GM18907 (cell line): ENCODE measurements around the gene CTNNBL1.

ENCODE experiments used
- ATAC-seq: cut with Tn5 transposase; IDR thresholded peaks from one replicate; pipeline ENCODE4 v1.9.1; 2021; ENCODE audit warnings: mild to moderate bottlenecking, moderate library complexity; ENCODE audit not compliant: unreplicated experiment

The CTNNBL1 gene

DNA sequence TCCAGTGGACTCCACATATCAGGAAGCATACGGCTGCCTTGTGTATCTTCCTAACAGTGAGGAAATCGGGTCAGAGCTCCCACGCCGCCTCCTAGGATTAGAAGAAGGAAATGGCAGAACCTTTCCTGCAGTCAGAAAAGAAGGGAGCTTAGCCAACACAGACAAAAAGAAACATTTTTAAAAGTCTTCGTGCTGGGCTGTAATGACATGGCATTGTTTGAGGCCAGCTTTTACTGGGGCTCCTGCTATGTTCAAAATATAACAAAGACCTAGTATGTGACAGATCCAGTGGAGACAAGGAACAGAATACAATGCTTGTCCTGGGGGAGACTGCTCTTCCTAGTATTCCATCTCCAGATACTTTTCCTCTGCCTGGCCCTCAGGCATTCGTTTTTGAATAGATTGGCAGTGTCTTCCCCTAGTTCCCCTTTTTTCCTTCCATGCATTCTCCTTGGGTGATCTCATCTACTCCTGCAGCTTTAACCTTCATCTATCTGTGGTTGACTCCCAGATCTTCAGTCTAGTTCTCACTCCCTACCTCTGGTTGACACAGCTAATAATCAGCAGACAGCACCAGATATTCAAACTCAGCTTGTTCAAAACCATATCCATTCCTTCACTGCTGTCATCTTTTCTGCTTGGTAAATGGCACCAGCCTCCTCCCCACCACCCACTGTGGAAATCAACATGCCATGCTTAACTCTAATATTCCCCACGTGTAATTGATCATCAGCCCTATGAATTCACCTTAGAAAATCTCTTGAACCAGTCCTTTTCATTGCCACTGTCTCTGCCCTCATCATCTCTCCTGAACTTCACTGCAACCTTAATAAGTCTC lies 114.6 kb downstream of the CTNNBL1 start:
- ATAC-seq, result no peak

DNA sequence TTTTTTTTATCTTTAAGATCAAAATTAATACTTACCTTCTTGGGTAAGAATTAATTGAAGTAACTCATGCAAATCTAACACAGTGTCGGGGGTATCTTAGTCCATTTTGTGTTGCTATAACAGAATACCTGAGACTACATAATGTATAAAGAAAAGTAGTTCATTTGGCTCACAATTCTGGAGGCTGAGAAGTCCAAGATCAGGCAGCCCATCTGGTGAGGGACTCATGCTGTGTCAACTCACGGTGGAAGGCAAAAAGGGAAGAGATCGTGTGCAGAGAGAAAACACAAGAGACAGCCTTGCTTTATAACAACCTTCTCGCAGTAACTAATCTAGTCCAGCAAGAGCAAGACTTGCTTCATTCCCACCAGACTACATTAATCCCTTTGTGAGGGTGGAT lies 116.2 kb downstream of the CTNNBL1 start:
- ATAC-seq, result no peak

DNA sequence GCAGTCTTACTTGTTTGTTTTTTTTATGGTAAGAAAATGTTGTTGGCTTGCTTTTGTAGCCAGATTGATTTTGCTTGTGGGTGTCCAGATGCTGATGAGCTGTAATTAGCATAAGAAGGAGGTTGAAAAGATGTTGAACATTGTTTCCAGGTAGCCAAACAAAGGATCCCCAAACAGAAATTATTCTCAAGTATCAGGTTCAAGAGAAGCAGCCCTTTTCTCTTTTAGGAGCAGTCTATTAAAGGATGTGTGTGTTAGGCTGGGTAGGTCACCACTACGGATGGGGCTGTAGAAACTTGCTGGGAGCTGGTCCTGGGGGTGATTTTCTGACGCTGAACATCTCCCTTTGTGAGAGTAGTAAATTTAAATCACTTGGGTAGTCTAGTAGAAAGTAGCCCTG lies 122.2 kb downstream of the CTNNBL1 start:
- ATAC-seq, result no peak

DNA sequence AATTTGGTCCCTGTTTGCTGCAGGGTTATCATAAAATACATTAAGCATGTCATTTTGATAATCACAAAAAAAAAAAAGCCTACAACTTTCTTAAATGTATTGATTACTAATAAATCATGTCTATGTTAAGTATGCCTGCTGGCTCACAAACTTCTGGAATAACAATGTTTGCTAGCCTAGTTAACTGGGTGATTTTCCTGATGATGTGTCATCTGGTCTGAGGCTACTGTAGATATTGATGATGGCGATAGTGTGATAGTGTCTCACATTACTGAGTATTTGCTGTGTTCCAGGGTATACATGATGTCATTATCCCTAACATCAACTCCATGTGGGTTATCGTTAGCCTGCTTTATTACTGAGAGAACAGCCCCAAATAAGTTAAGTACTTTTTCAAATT lies 122.9 kb downstream of the CTNNBL1 start:
- no peak for ATAC-seq

DNA sequence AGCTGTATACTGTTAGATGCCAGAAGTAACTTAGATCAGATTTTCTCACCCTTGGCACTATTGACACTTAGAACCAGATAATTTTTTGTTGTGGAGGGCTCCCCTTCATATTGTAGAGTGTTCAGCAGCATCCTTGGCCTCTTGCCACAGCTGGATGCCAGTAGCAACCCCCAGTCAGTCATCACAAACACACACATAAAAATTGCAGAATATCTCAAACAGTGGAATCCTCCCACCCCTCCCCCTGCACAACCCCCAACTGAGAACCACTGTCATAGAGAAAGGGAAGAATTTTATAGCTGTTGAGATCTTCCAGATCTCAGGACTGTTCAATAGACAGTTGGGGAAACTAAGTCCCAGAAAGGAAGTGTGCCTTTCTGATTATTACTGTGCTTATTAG lies 127.9 kb downstream of the CTNNBL1 start:
- ATAC-seq, result no peak

DNA sequence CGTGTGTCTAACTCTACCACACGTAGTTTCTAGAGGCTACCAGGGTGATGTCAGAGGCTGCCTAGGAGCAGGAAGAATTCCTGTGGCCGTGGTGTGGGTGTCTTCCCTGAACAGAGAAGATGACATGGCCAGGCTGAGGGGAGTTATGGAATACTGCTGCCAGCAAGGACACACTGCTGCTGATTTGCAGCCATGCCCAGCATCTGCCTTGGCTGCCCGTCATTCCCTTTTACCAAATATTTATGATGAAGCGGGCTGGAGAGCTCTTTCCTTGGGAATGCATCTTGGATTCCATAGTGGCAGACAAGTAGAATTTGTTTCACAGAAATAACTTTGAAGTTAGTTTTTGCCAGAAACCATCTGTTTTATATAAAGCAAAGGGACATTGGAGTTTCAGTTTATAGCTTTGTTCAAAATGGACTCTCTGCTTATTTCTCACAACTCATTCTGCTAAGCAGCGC lies 128.3 kb downstream of the CTNNBL1 start:
- no peak for ATAC-seq

DNA sequence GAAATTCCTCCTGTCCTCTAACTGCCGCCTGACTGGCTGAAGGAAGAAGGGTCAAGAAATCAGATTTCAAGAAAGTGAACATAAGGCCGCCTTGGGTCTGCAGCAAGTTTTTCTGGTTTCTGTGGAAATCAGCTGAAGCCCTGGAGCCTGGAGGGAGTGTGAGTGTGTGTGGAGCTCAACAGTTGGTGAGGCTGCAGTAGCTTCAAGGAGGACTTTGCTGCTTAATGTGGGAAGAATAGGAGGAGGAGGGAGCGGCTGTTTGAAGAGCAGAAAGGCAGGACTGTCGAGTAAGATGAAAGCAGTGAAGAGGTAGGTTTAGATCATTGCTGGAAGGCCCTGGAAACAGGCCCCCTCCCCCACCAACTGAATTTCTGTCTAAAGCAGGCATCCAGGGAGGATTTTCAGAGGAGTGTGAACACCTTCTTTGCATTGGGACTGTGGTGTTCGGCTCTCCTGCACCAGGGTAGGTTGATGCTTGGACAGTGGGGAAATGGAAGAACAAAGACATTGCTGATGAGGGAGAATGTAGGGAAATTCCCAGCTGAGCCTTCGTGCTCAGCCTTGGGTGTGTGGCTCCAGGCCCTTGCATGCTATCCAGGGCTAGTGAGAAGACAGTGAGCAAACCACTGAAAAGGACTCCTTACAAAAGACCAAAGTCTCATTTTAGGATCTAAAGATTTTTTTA lies 129.6 kb downstream of the CTNNBL1 start:
- no peak for ATAC-seq

DNA sequence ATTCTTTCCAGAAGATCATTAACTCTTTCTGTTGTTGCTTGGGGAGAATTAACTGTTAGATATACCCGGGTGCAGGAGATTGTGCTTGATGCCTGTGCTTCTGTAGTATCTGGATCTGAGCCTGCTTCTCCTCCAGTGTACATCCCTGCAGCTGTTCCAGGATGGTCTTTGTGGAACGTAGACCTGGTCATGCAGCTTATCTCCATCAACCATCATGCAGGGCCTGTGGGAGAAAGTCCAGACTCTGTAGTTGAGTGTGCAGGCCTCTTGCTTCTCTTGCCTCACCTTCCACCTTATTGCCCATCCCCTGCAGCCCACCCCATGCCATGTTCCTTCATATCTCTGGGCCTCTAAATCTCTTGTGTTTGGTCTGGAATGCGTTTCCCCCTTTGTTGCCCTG lies 133.8 kb downstream of the CTNNBL1 start:
- no peak for ATAC-seq

DNA sequence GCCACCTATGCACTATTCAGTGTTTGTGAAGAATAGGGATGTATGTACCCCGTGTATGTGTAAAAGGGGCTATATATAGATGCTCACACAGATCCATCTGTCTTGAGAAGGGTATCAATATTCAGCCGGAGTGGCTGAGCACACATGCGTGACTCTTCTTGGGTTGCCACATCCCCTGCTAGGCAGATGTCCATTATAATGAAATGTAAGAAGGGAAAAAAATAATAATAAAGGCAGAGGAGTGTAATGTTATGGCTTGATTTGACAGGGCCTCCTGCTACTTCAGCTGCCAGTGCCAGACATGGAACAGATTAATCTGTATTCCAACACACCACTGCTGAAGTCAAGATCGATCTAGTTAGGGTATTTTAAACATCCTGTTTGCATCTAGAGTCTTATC lies 134.9 kb downstream of the CTNNBL1 start:
- no peak for ATAC-seq

DNA sequence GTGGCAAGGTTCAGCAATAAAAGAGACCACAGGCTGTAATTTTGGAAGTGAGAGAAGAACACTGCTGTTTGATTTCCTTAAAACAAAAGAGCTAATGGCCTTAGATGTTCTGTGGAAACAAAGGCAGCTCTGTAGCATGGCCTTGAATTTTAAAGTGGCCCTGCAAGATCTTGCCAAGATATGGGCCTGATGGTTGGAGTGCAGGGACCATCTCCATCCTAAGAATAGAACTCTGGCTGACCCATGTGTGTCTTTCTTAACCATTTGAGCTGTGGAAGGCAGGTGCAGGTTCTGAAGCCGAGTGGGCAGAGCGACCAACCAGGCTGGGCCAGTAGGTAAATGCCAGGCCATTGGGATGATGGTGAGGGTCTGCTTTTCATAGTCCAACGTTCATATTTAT lies 135.3 kb downstream of the CTNNBL1 start:
- no peak for ATAC-seq

DNA sequence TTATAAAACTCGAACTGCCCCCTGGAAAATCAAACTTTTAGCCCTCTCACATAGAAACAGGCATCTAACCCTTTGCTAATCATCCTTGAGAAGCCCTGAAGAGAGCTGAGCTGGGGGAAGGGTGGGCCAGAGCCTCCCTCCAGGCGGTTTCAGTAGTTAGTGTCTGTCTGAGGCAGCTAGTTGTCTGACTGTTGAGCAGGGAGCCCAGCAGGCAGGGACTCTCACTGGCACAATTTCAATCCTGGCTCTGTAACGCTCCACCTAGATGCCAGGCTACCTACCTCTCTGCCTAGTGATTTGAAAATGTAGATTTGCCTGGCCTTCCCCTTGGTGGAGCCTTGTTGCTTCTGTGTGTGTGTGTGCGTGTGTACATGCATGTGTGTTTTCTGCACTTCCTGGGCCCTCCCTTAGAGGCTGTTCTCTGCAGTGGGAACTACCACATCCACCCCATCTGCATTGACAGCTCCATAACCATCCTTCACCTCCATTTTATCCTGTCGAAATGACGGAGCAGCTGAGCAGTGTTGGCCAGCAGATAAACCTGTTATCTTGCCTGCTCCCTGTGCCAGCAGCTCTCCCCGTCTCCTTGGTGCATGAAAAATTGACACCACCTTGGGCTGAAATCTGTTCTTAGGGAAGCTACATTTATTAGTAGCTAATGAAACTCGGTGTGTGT lies 139.5 kb downstream of the CTNNBL1 start:
- ATAC-seq, result no peak

DNA sequence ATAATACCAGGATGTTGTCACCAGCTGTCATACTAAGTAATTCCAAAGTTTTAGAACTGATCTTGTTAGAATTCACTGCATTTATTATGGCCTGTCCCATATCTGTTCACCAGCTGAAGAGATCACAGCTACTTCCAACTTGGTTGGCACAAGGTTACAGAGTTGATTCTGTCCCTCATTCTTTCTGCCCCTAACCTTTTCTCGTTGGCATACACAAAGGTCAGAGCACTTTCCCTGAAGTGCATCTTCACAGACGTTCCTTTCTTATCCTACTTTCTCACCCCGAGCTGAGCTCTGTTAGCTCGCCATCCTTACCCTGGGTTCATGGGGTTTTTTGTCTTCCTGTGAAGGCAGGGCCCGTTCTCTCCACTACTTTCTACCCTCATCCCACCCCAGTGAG lies 143.1 kb downstream of the CTNNBL1 start:
- ATAC-seq, result no peak

DNA sequence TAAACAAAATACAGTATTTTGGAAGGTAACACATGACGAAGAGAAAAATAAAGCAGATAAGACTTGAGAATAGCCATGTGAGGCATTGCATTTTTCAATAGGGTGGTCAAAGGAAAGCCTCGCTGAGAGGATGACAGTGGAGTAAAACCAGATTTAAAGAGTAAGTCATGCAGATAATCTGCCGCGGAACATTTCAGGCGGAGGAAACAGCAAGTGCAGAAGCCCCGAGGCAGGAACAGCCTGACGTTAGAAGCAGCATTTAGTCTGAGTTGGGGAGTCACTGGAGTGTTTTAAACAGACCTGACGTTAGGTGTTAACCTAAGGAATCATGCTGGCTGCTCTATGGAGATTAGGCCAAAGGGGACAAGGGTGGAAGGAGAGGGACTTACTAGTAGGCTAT lies 144.1 kb downstream of the CTNNBL1 start:
- ATAC-seq, result no peak

DNA sequence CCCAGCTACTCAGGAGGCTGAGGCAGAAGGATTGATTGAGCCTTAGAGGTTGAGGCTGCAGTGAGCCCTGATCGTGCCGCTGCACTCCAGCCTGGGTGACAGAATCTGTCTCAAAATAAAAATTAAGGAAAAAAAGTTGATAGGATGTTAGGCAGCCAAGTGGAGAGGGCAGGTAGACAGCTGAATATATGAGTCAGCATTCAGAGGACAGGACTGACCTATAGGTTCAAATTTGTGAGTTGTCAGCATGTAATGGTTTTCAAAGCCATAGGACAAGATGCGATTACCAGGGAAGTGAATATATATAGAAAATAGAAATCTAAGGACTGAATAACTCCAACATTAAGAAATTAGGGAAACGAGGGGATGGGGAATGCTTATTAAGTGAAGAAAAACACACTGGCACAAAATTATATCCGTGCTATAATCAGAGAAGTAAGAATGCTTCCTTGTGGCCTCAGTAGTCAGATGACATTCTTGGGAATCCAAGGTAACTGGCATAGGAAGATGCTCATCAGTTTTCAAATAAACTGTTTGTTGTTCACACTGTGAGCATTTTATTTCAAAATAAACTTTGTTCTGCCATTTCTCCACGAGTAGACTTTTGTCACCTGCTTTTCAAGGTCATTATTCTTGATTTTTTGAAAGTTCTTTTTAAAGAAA lies 145.1 kb downstream of the CTNNBL1 start:
- ATAC-seq, result no peak

DNA sequence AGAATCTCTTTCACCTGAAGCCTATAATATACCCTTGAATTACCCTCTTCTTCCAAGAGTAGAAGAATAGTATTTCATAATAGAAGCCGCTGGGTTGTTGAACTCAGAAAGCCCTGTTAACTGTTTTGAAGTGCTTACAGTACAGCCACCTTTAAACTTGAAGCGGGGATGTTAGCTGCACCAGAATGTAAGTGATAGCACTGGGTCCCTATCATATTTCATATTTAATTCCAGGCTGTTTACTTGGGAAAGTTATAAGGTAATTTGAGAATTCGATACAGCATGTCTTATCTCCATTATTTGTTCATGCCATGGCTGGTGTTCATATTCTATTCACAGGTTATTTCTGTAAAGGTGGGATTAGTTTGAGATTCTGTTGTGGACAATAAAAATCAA lies 145.6 kb downstream of the CTNNBL1 start:
- no peak for ATAC-seq

DNA sequence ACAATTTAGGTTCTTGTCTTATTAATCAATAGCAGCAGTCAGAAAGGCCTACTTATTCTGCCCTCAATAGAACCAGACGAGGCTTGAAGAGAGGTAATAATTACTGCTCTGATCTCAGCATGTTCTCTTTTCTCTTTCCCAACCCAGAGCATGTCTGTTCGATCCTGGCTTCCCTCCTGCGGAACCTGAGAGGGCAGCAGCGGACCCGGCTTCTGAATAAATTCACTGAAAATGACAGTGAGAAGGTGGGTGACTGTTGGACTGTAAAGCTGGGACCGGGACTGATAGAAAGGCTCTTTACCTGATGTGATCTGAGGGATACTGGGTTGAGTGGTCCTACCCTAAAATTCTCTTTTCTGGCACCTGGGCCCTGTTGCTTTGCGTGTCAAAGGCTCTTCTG lies 146.1 kb downstream of the CTNNBL1 start:
- no peak for ATAC-seq

DNA sequence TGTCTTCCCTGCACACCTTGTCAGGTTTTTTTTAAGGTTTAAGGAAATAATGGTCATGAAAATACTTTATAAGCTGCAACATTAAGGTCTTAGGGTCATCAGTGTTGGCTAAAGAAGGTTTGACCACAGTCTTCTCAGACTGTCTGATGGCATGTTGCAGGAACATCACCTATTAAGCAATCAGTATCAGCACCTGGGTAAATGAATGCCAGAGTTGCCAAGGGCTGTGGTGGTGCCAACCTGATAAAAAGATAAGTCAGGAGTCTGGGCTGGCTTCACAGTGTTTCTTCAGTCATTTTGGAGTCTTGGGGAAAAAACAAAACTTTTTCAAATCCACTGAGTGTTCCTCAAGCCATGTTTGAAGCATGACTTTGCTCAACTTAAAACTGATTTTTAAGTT lies 147.6 kb downstream of the CTNNBL1 start:
- ATAC-seq, result no peak

DNA sequence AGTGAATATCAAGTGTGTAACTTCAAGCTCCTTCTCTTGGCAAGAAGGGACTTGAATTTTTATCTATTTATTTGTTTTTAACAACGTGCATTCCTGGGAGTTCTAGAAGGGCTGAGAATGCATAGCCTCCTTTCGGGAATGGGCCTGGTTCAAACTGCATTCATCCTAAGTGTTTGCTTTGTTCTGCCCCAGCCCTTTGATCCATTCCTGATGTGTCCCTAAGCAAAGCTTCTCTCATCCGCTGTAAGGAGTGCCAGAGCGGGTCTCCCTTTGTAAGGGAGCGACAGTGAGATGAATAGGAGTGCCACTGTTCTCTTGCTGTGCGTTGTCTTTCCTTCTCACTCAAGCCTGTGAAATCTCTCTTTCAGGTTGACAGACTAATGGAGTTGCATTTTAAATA lies 148.1 kb downstream of the CTNNBL1 start:
- no peak for ATAC-seq

DNA sequence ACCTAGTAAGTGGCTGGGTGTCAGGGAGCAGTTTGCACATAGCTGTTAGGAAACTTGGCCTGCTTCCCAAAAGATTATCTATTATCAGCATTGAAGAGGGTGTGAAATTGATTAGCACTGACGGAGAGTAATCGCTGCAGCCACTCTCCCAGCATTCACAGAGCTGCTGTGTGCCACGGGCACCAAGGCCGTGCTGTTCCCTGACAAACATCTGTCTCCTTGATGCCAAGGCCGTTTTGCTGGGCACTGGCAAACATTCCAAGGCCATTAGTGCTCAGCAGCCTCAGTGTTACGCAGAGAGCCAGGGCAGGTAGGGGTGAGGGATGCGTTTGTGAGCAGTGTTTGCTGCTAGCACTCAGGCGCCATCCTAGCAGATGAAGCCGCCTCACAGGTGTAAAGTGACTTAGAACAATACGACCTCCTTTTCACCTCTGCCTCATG lies 151.4 kb downstream of the CTNNBL1 start:
- ATAC-seq, result no peak

DNA sequence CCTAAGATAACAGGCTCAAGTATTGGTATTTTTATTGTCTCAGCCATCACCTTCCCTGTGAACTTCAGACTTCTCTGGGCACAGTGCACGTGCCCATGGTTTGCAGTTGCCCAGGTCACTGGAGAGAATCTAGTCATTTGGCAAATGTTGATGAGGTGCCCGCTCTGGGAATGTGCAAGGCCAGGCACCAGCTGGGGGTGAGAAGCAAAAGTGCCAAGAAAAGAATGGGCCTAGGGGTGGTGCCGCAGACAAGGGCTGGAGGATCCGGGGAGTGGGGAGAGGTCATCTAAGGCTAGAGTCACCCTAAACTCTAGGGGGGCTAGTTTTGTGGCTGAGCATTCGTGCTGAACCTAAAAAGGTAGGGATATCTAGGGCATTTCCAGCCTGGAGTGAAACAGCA lies 152.0 kb downstream of the CTNNBL1 start:
- ATAC-seq, result no peak

DNA sequence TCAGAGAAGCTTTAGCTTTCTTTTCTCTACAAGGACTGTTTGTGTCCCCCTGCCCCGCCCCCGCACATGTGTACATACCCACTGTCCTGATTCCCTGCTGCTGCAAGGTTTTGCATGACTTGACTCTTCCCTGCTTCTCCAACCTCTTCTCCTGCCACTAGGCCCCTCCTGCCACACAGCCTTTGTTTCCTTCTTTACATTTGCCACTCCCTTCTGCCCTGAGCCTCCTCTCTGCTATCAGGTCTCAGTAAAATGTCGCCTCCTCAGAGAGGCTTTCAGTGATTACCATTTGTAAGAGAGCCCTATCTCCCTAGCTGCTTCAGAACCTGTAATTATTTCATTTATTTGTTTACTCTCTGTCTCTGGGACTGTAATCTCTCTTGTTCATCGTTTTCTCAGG lies 152.7 kb downstream of the CTNNBL1 start:
- ATAC-seq, result no peak
